Esophagus squamous epithelium (tissue), 5 donors: ENCODE data around the gene CLCNKA. TPM values are rescaled to one million over a fixed set of nuclear protein-coding genes. Genes with fewer than 3 reads are reported as not detected.

Experiments used
- DNase-seq: peaks from one replicate; lab custom pipeline; 2025; lab: John Stamatoyannopoulos, UW
- H3K27ac ChIP-seq, 4 donors: fragments of 200-600 bp; sonication (generic); one replicate each; pipeline ENCODE4 v1.5.1; 2016 to 2019; ENCODE audit warnings: mild to moderate bottlenecking in 1 of 4
- H3K27me3 ChIP-seq, 4 donors: fragments of 200-600 bp; sonication (generic); 1 replicate in 3 of 4; 2 replicates in 1 of 4; pipeline versions ENCODE4 v1.5.1 to v1.6.0; 2017 to 2021; ENCODE audit warnings: antibody characterized with exemption in 1 of 4
- H3K36me3 ChIP-seq, 3 donors: fragments of 200-600 bp; sonication (generic); one replicate each; pipeline ENCODE4 v1.5.1; 2016 to 2019
- H3K4me1 ChIP-seq, 3 donors: fragments of 200-600 bp; sonication (generic); one replicate each; pipeline ENCODE4 v1.5.1; 2017 to 2019
- H3K4me3 ChIP-seq, 4 donors: fragments of 200-600 bp; sonication (generic); 1 replicate in 3 of 4; 2 replicates in 1 of 4; pipeline ENCODE4 v1.5.1; 2016 to 2019; ENCODE audit warnings: mild to moderate bottlenecking in 2 of 4, moderate library complexity in 1 of 4
- H3K9me3 ChIP-seq, 3 donors: fragments of 200-600 bp; sonication (generic); one replicate each; pipeline ENCODE4 v1.5.1; 2016 to 2019
- CTCF ChIP-seq, 6 experiments: fragments of 450-650 bp in 4 of 6; fragments of 200-600 bp in 2 of 6; sonication (generic) in 2 of 6; IDR thresholded peaks; one replicate each; pipeline ENCODE4 v1.5.1; 2016 to 2019; ENCODE audit warnings: antibody characterized with exemption in 6 of 6, mild to moderate bottlenecking in 4 of 6, moderate library complexity in 4 of 6
- POLR2A ChIP-seq, 4 donors: fragments of 450-650 bp; IDR thresholded peaks; one replicate each; pipeline ENCODE4 v1.6.1; 2017; ENCODE audit warnings: antibody characterized with exemption in 4 of 4, mild to moderate bottlenecking in 4 of 4, moderate library complexity in 3 of 4
- WGBS, 2 donors: methylation state at CpG; one replicate each; pipeline ENCODE4 v1.1.5; 2018; 5-methylcytosine and 5-hydroxymethylcytosine counted together
- intact Hi-C: fragments of 100-400 bp; cut with DNase I; formaldehyde crosslinking; loops from one replicate; pipeline ENCODE4 v1.15.0; 2022
- total RNA-seq, 4 donors: library from RNA; depleted of rRNA; stranded (reverse); fragments of >200 nt; gene quantifications; one replicate each; pipeline ENCODE4 v1.1.0, GENCODE V29; 2016
- donor health status: DM: yes; HTN: yes; CAD: no.

CLCNKA gene
- total RNA-seq, 4 donors from 2014 or later: not detected

DNA sequence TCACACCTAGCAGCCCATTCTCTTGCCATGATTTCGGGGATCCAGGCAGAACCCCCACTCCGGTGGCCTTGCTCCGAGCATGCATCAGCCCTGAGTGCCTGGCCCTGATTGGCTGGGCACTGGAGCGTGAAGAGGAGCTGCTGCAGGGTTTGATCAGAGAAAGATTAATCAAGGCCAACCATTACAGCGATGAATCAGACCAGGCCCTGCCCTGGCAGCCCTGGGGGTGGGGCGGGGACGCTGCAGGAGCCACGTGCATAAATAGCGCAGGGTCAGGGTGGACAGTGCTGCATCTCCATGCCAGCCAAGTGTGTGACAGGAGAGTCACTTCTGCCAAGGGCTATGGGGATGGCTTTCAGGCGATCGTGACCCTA is 55.0 kb downstream of the CLCNKA start:
- peak overlapping the region; percentile 67 to 72 (median 70) for H3K27ac ChIP-seq
- intact Hi-C loops: loop anchor here (10.0 kb wide), 2 partner anchors 168 to 288 kb away; partner anchors contain the start of gene SZRD1
- DNase-seq: no peak

GRCh38 chr1:16077406-16078245 is 55.8 kb downstream of the CLCNKA start:
- Histone ChIP-seq H3K27me3 (peaks cover 0 to 15% (median 0%) of the 10 kb centered on the region in 4 donors), H3K27ac (peak overlapping the region; percentile 67 to 72 (median 70)), H3K4me1 (peaks cover 29 to 83% (median 51%) of the 10 kb centered on the region in 3 donors), H3K4me3 (no peak overlapping the region), H3K36me3 (no peaks in the 10 kb centered on the region), H3K9me3 (no peaks in the 10 kb centered on the region)
- DNase-seq: no peak
- TF ChIP-seq CTCF (IDR thresholded peaks at IDR 0.05) (no peak), POLR2A (IDR thresholded peaks at IDR 0.05) (no peak)
- intact Hi-C loops: loop anchor here (2.0 to 10.0 kb wide), 3 partner anchors 109 to 287 kb away; partner anchors contain the start of gene SZRD1
- WGBS, 2 donors: 52 to 56% methylated on average over 9 to 12 of the region's 12 CpGs

More for the DNA sequence above, 55.0 kb downstream of the CLCNKA start:
- Histone ChIP-seq H3K27me3 (peaks cover 0 to 22% (median 0%) of the 10 kb centered on the region in 4 donors), H3K9me3 (no peaks in the 10 kb centered on the region), H3K36me3 (no peaks in the 10 kb centered on the region), H3K4me3 (no peak overlapping the region), H3K4me1 (peaks cover 29 to 76% (median 44%) of the 10 kb centered on the region in 3 donors)
- TF ChIP-seq CTCF (IDR thresholded peaks at IDR 0.05) (no peak), POLR2A (IDR thresholded peaks at IDR 0.05) (no peak)
- 33 to 43% methylated on average over 1 to 7 of the region's 11 CpGs for WGBS, 2 donors

GRCh38 chr1:16078925-16079656 is 57.3 kb downstream of the CLCNKA start:
- Histone ChIP-seq H3K4me1 (peaks cover 17 to 82% (median 58%) of the 10 kb centered on the region in 3 donors), H3K36me3 (no peaks in the 10 kb centered on the region), H3K27ac (peak overlapping the region; percentile 4 to 80 (median 64)), H3K4me3 (peak overlapping the region in 2 of 4 donors; percentile 13 to 41), H3K9me3 (no peaks in the 10 kb centered on the region), H3K27me3 (peaks cover 0 to 1% (median 0%) of the 10 kb centered on the region in 4 donors)
- intact Hi-C loops: loop anchor here (2.0 to 10.0 kb wide), 3 partner anchors 108 to 286 kb away; partner anchors contain the start of gene SZRD1
- WGBS, 2 donors: 0 to 3% methylated on average over 3 to 5 of the region's 10 CpGs
- DNase-seq: no peak
- no peak for TF ChIP-seq POLR2A (IDR thresholded peaks at IDR 0.05)
- peak; percentile 85 to 96 (median 93) for TF ChIP-seq CTCF (IDR thresholded peaks at IDR 0.05)

GRCh38 chr1:16080422-16081150 is 58.8 kb downstream of the CLCNKA start:
- DNase-seq: no peak
- intact Hi-C loops: no loop called here
- H3K9me3 ChIP-seq: no peaks in the 10 kb centered on the region
- WGBS, 2 donors: 75 to 87% methylated on average over 4 to 5 of the region's 5 CpGs
- H3K27ac ChIP-seq: no peak overlapping the region
- no peak for TF ChIP-seq CTCF (IDR thresholded peaks at IDR 0.05)
- H3K36me3 ChIP-seq: no peaks in the 10 kb centered on the region
- H3K4me1 ChIP-seq: peaks cover 12 to 67% (median 52%) of the 10 kb centered on the region in 3 donors
- no peak overlapping the region for H3K4me3 ChIP-seq
- H3K27me3 ChIP-seq: no peaks in the 10 kb centered on the region
